Epidermal melanocyte (primary cell): Measurements from ENCODE around the gene ARHGEF35.
"Not testable (repeated sequence)": the region's sequence is repeated elsewhere in the genome, so short reads cannot be mapped to it uniquely, and the experiment has no call there.

Source experiments
- DNase-seq: peaks from one replicate; pipeline ENCODE4 v3.0.0; 2011; ENCODE audit warnings: low spot score; ENCODE audit not compliant: insufficient read length

The ARHGEF35 gene

DNA sequence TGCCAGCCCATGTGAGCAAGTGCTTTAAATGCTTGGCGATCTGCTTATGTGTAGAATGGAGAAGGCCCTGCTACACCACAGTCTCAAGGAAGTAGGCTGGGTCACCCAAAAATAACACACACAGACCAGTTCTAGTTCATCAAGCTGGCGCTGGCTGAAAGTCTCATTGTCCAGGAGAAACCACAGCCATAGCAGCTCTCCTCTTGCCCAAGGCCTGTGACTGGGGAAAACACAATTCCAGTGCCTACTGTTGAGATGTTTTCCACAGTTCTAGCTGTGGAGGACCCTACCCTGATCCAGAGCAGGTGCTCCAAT, 16.5 kb downstream of the ARHGEF35 start:
- not testable (repeated sequence) for DNase-seq

DNA sequence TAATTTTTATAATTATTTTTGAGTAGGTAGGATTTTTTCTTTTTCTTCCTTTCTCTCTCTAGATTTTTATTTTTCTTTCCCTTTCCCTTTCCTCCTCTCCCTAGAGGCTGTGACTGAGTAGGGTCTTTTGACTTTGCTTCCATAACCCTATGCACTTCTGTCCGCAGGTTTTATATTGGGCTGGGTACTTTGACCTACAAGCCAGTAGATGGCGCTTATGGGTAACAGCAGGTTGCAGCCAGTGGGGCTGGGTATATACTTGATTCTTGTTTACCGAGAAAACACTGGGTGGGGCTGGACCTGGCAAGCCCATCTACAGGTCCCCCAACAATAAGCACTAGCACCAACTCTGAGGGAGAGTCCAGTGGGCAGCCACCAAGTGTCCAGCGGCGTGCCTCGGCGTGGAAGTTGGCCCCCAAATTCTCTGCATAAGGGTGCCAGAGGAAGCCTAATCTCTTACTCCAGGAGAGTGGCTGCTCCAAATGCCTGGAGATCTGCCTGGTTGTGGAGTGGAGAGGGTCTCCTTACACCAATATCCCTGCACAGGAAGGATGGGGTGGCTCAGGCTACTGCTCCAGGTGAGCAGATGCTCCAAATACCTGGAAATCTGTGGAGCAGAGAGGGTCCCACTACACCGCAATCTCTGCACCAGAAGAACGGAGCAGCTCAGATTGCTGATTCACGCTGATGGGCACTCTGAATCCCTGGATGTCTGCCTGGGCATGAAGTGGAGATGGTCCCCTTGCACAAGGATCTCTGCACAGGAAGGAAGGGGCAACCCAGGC, 17.1 kb downstream of the ARHGEF35 start:
- not testable (repeated sequence) for DNase-seq

DNA sequence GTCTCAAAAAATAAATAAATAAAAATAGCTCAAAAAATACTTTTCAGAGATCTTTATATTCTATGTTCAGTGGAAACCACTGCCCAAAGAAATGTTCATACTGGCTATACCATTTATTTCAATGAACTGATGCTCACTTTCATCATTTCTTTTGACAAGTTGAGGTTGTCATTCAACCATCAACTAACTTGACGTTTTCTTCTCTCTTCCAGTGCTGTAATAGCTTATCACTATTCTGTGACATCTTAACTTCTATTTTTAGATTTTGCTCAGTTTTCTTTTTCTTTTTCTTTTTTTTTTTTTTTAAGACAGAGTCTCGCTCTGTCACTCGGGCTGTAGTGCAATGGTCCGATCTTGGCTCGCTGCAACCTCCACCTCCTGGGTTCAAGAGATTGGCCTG, 21.0 kb downstream of the ARHGEF35 start:
- no peak for DNase-seq

DNA sequence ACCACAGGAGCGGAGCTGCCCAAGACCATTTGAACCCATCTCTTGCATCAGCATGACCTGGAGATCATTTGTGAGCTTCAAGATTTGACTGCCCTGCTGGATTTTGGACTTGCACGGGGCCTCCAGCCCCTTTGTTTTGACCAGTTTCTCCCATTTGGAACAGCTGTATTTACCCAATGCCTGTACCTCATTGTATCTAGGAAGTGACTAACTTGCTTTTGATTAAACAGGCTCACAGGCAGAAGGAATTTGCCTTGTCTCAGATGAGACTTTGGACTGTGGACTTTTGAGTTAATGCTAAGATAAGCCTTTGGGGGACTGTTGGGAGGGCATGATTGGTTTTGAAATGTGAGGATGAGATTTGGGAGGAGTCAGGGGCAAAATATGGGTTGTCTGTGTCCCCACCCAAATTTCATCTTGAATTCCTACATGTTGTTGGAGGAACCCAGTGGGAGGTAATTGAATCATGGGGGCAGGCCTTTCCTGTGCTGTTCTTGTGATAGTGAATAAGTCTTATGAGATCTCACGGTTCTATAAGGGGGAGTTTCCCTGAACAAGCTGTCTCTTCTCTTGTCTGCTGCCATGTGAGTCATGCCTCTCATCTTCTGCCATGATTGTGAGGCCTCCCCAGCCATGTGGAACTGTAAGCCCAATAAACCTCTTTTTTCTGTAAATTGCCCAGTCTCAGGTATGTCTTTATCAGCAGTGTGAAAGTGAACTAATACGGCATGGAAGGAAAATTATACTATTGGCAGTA, 23.9 kb downstream of the ARHGEF35 start:
- not testable (repeated sequence) for DNase-seq

DNA sequence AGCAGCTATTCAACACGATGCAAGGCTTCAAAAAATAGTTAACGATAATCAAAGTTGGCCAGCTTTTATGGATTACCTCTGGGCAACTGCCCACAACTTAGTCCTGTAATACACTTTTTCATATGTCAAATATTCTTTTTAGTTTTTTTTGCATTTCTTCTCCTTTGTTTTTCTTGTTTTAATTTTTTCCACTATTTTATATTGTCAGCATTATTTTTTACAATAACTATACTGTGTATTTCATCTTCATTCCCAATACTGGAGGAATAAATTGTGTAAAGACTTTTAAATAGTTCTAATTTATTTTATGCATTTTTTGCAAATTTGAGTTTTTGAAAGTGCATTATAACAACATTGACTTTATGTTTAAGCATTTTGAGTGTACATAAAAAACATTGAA, 30.8 kb downstream of the ARHGEF35 start:
- DNase-seq, result no peak

DNA sequence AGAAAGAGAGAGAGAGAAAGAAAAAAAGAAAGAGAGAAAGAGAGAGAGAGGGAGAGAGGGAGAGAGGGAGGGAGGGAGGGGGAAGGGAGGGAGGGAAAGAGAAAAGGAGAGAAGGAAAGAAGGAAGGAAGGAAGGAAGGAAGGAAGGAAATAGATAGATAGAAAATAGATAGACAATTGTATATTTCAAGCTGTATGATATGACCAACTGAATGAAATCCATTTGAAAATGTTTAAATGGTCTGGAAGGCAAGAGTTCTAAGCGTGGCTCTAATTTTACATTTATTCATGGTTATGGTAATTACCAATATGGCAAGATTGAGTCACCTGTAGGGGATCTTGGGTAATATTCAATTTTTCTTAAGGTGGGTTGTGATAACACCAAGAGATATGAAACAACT, 36.8 kb downstream of the ARHGEF35 start:
- DNase-seq, result no peak

DNA sequence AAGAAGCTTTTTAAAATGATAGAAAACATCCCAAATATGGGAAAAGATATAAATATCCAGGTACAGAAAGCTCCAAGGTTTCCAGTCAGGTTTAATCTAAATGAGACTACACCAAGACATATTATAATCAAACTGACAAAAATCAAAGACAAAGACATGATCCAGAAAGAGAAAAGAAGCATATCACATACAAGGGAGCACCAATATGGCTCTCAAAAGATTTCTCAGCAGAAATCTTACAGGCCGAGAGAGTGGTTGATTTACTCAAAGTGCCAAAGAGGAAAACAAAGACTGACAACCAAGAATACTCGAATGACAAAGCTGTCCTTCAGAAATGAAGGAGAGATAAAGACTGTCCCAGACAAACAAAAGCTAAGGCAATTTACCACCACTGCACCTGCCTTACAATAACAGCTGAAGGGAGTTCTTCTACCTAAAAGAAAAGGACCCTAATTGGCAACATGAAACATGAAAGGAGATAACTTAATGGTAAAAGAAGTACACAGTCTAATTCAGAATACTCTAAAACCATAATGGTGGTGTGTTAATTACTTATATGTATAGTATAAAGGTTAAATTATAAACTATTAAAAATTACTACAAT, 47.3 kb downstream of the ARHGEF35 start:
- no peak for DNase-seq

DNA sequence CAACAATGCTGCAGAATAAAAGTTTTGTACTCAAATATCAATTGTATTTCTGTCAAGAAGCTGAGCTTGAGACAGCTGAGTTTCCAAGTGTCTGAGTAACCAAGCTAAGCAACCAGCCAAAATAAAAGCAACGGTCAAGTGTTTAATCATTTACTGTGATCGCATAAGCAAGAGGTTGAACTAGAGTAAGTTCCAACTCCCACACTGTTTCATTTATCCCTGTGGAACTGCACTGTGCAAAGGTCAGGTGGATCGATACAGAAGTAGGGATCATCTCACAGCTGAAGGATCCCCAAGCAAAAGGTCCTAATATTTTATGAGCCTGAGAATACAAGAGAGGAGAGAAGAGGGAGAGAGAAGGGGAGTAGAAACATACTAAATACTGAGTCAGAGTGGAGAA, 51.2 kb downstream of the ARHGEF35 start:
- DNase-seq, result no peak

DNA sequence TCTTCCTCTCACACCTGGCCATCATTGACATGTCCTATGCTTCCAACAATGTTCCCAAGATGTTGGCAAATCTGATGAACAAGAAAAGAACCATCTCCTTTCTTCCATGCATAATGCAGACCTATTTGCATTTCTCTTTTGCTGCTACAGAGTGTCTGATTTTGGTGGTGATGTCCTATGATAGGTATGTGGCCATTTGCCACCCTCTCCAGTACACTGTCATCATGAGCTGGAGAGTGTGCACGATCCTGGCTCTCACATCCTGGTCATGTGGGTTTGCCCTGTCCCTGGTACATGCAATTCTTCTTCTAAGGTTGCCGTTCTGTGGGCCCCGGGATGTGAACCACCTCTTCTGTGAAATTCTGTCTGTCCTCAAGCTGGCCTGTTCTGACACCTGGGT, 53.4 kb downstream of the ARHGEF35 start:
- DNase-seq, result no peak

DNA sequence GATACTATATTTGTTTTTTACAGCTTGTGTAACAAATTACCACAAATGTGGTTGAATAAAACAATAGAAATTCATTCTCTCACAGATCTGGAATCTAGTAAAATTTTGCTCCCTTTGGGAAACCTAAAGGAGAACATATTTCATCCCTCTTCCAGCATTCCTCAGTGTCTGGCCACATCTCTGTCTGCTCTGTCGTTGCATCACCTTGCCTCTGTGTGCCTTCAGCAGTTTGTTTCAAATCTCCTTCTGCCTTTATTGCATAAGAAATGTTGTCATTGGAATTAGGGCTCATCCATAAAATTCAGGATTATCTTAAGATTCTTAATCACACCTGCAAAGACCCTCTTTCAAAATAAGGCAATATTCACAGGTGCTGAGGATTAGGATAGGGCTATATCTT, 58.1 kb downstream of the ARHGEF35 start:
- no peak for DNase-seq
